Stimulated activated CD4-positive, alpha-beta T cell treated with anti-CD3 and anti-CD28 coated beads, Interleukin-2, amount 100 ng/mL, for 4 hours (primary cell): Measurements from ENCODE around the gene HOXC11.

Experiments used
- DNase-seq: peaks from one replicate; pipeline ENCODE4 v3.0.0-alpha.2; 2020; ENCODE audit warnings: low read depth

Gene HOXC11

DNA sequence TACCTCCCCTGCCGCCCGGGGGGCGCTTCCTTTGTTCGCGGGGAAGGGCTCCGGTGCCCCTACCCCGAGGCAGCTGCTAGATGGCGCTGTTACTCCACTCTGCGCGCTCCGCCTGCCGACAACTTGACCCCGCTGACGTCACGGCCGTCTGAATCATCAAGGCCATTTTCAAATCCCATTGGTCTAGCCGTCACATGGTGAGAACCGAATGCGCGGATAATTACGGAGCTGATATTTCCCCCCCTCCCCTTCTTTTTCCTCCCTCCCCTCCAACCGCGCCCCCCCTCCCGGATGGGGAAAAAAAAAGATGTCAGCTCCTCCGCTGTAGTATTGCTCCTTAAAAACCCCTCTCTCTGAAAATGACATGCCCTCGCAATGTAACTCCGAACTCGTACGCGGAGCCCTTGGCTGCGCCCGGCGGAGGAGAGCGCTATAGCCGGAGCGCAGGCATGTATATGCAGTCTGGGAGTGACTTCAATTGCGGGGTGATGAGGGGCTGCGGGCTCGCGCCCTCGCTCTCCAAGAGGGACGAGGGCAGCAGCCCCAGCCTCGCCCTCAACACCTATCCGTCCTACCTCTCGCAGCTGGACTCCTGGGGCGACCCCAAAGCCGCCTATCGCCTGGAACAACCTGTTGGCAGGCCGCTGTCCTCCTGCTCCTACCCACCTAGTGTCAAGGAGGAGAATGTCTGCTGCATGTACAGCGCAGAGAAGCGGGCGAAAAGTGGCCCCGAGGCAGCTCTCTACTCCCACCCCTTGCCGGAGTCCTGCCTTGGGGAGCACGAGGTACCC lies 12.2 kb downstream of the HOXC11 start, which contains the start of gene HOXC10:
Gene HOXC10, plus strand, starts transcription at position 246 of the 791 bp plus-strand sequence. Its CDS starts 114 bp downstream, at position 360.
- DNase-seq, result peak; percentile 75

DNA sequence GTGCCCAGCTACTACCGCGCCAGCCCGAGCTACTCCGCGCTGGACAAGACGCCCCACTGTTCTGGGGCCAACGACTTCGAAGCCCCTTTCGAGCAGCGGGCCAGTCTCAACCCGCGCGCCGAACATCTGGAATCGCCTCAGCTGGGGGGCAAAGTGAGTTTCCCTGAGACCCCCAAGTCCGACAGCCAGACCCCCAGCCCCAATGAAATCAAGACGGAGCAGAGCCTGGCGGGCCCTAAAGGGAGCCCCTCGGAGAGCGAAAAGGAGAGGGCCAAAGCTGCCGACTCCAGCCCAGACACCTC lies 12.7 kb downstream of the HOXC11 start:
- DNase-seq, result no peak

DNA sequence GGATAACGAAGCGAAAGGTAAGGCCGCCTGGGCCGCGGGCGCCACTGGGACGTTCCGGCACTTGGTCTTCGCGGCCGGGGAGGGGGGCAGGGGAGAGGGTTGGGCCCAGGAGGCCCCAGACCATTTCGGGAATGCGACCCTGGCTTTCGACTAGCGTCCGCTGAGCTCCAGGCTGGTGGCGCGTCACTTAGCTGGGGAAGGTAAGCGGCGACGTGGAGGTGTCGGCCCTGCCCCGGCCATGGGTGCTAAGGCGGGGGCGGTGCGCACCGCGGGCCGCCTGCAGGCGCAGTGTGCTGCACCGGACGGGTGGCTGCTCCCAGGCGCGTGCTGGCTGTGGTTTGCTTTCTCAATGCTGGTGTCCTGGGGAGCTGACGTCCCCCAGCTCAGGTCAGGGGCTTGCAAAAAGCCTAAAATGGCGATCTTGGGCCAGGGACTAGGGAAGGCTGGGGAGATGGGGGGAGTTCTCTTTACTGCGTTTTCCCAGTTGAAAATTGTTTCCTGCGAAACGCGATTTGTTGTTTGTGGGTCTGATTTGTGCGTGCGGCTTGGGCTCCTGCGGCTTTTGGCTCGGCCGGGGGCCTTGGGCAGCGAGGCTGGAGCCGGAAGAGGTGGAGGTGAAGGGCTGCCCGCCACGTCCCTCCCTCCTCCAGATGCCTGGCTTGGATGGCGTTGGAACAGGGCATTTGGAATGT lies 13.2 kb downstream of the HOXC11 start:
- no peak for DNase-seq

DNA sequence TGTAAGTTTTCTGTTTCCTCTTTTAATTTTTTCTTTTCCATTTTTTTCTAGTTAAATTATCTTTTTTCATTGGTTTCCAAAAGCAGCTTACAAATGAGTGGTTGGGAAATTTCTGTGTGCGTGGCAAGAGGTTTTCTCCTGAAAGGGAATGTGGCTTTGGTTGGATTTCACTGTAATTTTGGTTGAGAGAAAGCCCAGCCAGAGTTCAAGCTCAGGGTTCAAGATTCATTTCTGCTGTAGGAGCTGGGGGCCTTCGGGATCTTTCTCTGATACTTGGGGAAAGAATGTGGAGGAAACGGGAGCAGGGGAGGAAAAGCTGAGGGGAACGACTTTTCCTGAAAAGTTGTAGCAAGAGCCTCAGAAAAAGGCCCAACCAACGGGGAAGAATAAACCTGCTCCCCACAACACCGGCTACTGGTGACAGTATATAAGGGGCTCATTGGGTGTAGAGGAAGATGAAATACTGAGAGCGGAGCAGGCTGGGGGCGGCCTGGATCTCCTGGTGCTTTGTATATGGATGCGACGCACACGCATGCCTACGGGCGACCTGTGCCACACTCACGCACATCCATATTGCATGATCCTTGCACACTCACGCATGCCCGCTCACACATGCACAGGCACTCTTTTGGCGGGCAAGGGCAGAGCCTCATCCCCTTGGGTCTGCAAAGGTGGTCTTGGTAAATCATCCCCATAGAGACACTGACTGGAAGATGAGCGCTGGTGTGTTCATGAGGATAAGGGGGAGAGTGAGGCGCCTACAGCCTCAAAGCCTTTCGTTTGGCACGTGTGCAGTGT lies 14.0 kb downstream of the HOXC11 start:
- no peak for DNase-seq

DNA sequence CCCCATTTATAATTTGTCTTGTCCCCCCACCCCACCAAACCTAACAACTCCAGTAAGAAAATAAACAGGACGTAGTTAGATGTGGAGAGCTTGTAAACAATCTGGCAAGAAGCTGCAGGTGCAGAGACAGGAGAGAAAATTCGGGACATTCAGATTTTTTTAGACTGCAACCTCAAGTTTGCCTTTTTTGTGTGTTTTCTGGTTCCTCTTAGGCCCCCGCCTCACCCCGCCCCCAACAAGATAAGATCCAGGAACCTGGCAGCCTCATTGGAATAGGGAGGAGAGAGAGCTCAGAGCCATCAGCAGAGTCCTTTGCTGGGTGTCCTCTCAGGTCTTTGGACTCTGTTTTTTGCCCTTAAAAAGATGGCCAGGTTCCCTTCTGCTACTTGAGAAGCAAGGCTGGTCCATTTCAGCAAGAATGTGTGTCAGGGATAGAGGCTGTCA lies 14.9 kb downstream of the HOXC11 start:
- no peak for DNase-seq

DNA sequence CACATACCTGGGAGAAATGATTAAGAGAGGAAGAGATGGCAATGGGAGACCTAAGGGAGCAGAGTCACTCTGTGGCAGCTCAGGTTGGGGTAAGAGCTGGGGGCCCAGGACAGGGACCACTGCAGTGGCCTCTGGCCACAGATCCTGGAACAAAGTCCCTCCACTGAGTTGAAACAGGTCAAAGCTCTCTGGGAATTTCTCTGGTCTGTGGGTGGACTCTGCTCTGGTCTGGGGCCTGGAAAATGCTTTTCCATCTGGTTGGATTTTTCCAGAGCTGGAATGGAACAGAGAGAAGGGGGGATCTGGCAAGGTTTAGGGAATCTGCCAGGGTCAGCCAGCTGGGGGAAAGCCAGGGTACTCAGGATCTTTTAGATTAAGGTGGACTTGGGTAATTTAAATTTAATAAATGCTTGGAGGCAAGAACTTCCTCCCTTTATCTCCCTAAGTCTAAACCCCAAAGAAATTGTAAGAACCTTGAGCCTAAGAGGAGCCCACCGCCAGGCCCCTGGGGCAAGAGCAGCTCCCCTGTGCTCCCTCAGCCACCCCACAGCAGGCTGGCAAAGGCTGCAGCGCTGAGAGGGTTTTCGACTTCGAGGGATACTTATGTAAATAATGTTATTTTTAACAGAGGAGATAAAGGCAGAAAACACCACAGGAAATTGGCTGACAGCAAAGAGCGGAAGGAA lies 15.8 kb downstream of the HOXC11 start:
- no peak for DNase-seq

DNA sequence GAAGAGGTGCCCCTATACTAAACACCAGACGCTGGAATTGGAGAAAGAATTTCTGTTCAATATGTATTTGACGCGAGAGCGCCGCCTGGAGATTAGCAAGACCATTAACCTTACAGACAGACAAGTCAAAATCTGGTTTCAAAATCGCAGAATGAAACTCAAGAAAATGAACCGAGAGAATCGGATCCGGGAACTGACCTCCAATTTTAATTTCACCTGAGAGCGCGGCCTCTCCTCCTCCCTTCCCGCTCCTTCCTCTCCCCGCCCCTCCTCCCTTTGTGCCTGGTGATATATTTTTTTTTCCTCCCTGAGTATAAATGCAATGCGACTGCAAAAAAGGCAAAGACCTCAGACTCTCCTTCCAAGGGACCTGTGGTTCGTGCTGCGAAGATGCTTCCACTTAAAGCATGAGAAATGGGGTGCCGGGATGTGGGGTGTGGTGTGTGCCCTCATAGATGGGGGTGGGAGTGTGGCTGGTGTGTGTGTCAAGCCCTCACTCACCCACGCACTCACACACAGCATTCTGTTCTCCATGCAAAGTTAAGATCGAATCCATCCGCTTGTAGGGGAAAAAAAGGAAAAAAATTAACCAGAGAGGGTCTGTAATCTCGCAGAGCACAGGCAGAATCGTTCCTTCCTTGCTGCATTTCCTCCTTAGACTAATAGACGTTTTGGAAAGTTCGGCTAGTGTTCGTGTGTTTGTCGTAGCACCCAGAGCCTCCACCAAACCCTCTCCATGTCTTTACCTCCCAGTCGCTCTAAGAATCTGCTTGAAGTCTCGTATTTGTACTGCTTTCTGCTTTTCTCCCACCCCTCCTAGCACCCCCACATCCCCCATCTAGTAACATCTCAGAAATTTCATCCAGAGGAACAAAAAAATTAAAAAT lies 16.5 kb downstream of the HOXC11 start:
- DNase-seq, result no peak

DNA sequence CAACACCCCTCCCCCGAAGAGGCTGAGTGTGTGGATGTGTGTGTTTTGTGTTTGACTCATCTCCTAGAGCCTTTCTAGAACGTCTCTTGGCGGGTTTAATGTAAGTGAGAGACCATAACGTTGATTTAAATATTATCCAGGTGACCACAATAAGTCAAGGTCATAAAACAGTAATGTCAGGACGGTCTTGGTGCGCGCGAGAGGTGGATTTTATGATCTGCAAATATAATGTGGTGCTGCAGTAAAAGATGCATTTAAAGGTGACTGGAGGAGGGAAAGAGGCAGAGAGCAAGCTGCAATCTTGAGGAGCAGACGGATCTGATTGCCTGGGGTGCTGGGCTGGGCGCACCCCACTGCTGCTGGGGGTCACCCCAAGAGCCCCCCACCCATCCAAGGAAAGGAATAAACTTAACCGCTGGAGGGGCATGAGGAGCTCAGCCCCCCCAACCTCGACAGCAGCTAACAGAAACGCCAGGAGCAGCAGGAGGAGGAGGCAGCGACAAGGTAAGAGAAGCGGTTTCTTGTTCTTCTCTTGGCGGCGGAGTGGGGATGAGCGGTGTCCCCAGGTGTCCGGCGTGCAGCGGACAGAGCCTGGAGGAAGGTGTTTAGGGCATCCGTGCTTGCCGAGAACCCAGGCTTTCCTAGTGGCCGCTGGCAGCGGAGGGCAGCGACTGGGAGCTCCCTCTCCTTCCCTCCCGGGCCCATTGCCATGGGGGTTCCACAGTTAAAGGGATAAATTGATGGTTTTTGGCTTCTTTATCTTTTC lies 17.6 kb downstream of the HOXC11 start:
- DNase-seq, result no peak

DNA sequence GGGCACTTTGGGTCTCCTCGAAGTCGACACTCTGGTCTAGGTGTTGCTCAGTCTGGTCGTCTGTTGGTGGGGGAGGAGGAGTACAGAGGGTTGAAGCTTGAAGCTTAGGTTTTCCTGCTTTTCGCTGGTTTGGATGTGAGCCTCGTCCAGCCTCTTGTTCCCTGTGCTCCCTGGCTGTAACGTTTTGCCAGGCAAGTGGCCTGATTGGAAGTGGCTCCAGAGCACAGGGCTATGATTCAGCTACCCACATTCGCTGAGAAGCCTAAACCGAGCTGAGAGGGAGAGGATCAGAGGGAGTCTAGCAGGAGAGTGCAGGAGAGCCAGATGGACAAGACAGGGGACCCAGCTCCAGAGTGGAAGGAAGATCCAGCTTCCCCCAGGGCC lies 18.1 kb downstream of the HOXC11 start:
- DNase-seq, result no peak

DNA sequence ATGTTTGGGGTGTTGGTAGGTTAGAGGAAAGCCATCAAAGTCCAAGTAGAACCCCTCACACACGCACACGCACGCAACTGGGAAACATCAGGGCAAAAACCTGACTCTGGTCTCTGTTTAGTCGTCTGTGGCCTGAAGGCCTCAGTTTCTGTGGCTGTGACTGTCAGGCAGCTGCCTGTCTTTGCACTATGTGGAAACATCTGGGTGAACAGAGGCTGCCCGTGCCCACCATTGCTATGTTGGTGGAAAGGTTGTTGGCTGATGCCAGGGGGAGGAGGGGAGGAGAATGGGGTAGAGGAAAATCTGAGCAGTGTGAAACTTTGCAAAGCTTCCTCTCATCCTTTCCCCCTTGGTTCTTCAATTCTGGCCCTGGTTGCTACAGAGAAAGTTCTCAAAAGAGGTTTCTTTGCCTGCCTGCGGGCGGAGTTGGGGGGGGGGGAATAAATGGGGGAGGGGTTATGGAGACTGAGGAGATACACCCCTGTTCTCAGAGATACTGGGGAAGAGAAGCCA lies 19.5 kb downstream of the HOXC11 start:
- DNase-seq, result no peak

DNA sequence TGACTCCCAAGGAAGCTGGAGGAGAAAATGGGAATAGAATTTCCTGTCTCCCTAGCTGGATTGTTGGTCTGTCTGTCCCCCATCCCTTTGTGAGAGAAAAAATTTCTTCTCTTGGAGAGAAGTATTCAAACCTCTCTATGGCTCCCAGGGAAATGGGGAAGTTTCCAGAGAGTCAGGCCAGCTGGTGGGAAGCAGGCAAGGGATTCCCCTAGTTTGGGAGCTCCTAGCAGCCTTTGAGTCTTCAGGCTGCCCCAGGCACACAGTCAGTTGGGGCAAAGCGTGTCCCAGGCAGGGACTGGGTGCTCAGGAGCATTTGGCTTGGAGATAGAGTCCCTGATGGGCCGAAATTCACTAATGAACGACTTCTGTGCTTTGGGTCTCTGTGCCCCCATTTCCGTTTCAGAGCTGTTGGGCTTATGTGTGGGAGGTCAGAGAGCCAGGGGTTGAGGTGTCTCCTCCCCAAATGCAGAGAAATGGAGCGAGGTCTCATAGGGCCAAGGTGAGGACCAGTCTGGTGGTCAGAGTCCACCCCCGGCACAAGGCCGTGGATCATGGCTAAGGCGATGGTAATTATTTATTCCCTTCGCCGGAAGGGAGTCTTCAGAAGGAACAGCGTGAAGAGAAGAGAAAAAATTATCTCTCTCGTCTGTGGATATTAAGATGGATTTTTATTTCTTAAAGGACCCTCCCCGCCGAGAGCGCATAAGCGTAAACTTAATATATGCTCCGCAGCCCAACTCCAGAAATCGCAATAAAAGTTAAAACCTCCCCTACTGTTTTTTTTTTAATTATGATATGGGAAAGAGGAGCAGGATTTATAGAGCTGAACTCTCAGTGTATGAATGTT lies 20.5 kb downstream of the HOXC11 start:
- DNase-seq, result no peak

DNA sequence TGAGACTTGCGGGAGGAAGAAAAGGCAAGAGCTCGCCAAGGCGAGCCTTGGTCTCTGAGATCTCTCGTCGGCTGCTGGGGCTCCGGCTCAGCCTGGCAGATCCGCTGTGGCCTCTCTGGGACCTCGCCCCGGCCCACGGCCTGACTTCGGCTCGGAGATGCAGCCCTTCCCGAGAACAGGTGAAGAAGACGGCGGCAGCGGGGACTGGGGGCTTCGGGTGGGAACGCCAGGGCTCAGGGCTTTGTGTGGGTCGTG lies 21.0 kb downstream of the HOXC11 start:
- no peak for DNase-seq

DNA sequence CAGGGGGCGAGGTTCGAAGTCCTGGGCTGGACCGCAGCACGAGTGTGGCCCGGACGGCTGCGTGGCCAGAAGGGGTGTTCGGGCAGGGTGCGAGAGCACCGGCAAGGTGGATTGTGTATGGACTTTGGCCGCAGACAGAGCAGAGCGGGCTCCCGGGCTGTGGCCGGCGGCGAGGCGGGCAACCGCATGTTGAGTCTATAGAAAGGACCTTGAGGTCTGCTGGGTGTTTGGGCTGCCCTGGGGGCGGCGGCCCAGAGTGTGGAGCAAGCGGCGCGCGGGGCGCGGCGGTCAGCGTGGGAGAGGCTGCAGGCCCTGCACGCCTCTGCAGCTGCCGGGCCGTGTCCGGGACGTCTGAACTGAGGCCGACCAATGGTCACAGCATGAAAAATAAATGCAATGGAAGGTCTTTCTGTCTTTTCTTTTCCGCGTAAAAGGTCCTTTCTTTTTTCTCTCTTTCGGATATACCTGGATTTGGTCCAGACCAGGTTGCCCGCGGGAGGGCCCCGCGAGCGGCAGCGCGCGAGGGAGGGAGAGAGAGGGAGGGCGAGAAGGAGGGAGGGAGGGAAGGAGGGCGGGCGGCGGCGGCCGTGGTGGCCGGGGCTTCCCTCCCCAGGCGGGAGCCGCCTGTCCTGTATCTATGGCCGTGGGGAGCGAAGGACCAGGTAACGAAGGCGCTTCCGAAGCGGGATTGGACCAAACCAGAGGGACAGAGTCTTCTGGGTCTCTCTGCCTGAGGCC lies 21.5 kb downstream of the HOXC11 start:
- DNase-seq, result no peak

DNA sequence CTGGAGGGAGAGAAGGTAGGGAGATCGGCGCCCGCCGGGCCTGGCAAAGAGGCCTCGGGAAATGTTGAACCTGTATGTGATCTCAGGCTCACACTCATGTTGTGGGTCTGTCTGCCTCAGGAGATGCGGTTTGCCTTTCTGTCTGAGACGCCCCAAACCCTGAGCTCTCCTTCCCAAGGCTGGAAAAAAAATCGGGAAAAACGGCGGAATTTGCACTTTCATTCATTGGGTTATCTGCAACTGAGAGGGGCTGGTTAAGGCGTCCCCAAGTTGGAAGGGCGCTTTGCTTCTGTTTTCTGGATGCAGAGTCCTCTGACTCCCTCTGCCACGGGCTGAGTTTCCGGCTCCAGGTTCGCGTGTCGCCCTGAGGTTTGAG lies 22.1 kb downstream of the HOXC11 start:
- no peak for DNase-seq

DNA sequence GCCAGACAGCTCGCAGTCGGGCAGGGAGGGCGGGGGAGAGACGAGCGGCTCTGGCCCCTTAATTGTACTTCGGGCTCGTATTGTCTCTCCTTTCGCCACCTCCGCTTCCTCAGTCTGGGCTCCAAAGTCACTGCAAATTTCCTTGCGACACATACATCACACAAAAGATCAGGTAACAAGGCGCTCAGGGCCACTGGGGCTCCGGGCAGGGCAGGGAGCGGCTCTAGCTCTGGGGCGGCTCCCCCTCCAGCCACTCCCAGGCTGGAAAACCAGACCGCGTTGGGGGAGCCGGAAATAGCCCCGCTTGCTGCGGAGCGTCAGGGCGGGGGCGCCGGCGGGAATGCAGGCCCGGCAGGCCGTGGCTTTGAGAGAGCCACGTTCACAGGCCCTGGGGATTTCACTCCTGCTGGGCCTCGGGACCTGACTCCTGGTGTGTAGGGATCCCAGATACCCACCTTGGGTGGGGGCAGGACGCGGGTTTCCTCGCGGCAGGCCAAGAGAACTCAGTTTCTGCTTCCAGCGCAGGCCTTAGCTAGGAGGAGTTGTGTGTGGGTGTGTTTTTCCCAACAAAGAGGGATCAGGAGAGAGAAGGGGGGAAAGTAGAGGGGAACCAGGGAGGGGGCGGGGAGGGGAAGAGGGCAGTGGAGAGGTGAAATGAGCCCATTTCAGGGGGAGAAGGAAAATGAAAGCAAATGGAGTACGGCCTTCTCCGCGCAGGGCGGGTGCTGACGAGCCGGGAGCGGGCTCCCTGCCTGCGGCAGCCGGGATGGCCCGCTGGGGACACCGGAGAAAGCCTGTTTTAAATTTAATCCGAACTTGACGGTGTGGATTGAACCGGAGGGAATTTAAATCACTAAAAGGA lies 22.7 kb downstream of the HOXC11 start:
- DNase-seq, result no peak

DNA sequence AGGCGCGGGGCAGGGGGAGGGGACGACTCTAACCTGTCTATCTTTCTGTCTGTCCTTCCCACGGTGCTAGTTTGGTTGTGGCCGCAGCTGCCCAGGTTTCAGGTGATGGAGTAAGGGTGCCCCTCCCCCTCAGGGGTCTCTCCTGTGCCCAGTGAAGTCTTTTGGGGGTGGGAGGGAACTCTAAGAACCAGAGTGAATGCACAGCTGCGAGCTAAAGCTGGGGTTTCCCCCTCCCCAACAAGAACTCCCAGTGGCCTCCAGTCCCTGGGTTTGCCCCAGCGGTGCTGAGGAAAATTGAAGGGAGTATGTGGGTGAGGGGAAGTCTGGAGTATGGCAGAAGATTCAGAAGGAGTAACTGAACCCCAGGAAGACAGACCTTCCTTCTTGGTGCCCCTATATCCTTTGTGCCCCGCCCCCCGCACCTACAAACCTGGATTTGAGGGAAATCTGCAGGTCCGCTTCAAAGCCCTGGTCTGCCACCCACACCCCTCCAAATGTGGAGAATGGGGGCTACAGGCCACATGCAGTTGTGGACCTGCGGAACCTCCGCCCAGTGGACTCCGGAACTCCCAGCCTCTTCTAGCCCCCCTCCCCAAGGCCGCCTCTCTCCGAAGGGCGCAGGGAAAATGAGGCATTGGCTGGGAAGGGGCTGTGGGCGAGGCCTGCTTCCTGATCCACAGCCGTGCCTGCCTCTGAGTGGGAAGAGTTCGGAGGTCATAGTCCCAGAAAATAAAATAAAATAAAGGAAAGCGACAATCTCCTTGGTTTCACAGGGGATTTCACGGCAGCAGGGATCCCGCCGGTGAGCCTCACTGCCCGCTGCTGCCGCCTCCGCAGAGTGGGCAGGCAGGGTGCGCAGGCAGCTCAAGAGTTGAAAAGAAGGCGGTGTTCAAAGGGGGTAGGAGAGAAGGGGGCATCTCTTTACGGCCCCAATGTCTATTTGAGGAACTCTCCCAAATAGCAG lies 23.6 kb downstream of the HOXC11 start:
- DNase-seq, result no peak
